ENCODE measurements around the gene JTB. TPM values are rescaled to one million over a fixed set of nuclear protein-coding genes. Genes with fewer than 3 reads are reported as not detected.

JTB gene
- total RNA-seq, 2 experiments from 2014 or later: 124 to 178 TPM

DNA sequence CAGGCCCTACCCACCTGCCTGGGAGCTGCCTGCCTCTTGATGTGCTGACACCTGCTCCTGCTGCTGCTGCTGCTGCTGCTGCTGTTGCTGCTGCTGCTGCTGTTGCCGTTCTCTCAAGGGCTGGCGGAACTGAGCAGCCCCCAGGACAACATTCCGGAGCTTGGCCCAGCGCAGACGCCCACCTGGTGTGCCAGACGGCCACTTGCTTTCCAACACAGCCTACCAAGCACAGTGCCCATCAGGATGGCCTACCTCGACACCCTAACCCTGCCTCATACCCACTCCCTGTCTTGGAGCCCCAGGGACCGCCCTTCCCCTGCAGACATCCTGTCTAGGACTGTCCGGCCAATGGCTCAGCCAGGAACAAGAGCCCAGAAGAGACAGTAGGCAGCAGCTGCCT lies 42.7 kb downstream of the JTB start:
- TF ChIP-seq EZH2phosphoT487 (IDR thresholded peaks at IDR 0.05; ENCODE audit: borderline replicate concordance, low read depth, low read length): no peak
- TF ChIP-seq, protein P1, sequence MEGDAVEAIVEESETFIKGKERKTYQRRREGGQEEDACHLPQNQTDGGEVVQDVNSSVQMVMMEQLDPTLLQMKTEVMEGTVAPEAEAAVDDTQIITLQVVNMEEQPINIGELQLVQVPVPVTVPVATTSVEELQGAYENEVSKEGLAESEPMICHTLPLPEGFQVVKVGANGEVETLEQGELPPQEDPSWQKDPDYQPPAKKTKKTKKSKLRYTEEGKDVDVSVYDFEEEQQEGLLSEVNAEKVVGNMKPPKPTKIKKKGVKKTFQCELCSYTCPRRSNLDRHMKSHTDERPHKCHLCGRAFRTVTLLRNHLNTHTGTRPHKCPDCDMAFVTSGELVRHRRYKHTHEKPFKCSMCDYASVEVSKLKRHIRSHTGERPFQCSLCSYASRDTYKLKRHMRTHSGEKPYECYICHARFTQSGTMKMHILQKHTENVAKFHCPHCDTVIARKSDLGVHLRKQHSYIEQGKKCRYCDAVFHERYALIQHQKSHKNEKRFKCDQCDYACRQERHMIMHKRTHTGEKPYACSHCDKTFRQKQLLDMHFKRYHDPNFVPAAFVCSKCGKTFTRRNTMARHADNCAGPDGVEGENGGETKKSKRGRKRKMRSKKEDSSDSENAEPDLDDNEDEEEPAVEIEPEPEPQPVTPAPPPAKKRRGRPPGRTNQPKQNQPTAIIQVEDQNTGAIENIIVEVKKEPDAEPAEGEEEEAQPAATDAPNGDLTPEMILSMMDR (conservative IDR thresholded peaks at IDR 0.05; ENCODE audit: low read length): no peak
- Histone ChIP-seq H3K79me2 (ENCODE audit: insufficient read depth, low read depth, low read length) (no peaks in the 10 kb centered on the region), H3K4me2 (ENCODE audit: low read length) (no peak overlapping the region), H3K9me2 (ENCODE audit: insufficient read depth, low read length) (no peaks in the 10 kb centered on the region), H4K20me1 (ENCODE audit: insufficient read depth, low read length) (no peaks in the 10 kb centered on the region), H3K27ac (ENCODE audit: low read depth, low read length, poor library complexity, severe bottlenecking) (no peak overlapping the region), H3K9me3 (ENCODE audit: low read length) (no peaks in the 10 kb centered on the region), H3K4me3 (ENCODE audit: low read depth, low read length, poor library complexity, severe bottlenecking) (no peak overlapping the region), H2AFZ (ENCODE audit: low read length) (no peak overlapping the region), H3K36me3 (ENCODE audit: insufficient read depth, low read length) (peaks cover 85% of the 10 kb centered on the region), H3K4me1 (ENCODE audit: insufficient read depth, low read length, poor library complexity, severe bottlenecking) (no peaks in the 10 kb centered on the region)
- POLR2A ChIA-PET: no interaction called here
- CTCF ChIA-PET (ENCODE audit: unreplicated experiment): no interaction called here
- intact Hi-C loops (cut with micrococcal nuclease; ENCODE audit: unreplicated experiment): no loop called here
- BruUV-seq (replicated peaks): no TSS peak
- no peak for DNase-seq (ENCODE audit: low spot score)

DNA sequence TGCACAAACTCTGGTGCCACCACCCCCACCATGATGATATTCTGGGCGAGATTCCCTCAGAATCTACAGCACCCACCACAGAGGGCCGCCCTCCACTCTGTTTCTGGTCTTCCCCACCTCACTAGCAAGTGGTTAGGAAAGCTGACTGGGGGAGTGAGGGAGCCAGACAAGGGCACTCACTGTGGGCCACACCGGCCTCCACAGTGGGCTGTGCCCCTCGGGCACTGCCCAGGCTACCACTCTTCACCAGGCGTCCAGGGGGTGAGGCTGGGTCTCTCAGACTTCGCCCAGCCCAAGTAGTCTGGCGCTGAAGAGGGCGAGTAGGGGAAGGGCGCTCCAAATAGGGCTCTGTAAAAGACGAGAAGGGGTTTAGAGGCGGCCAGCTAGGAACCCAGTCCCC lies 43.5 kb downstream of the JTB start:
- POLR2A ChIA-PET: no interaction called here
- H3K4me3 ChIP-seq (ENCODE audit: low read depth, low read length, poor library complexity, severe bottlenecking): no peak overlapping the region
- no peaks in the 10 kb centered on the region for H3K9me3 ChIP-seq (ENCODE audit: low read length)
- no peaks in the 10 kb centered on the region for H3K9me2 ChIP-seq (ENCODE audit: insufficient read depth, low read length)
- no peaks in the 10 kb centered on the region for H3K4me1 ChIP-seq (ENCODE audit: insufficient read depth, low read length, poor library complexity, severe bottlenecking)
- no peak for TF ChIP-seq EZH2phosphoT487 (IDR thresholded peaks at IDR 0.05; ENCODE audit: borderline replicate concordance, low read depth, low read length)
- TF ChIP-seq, protein P1 (conservative IDR thresholded peaks at IDR 0.05; ENCODE audit: low read length): no peak
- no peak overlapping the region for H3K27ac ChIP-seq (ENCODE audit: low read depth, low read length, poor library complexity, severe bottlenecking)
- no peak overlapping the region for H2AFZ ChIP-seq (ENCODE audit: low read length)
- no TSS peak for BruUV-seq (replicated peaks)
- CTCF ChIA-PET (ENCODE audit: unreplicated experiment): no interaction called here
- H3K36me3 ChIP-seq (ENCODE audit: insufficient read depth, low read length): peaks cover 85% of the 10 kb centered on the region
- H4K20me1 ChIP-seq (ENCODE audit: insufficient read depth, low read length): no peaks in the 10 kb centered on the region
- no peak overlapping the region for H3K4me2 ChIP-seq (ENCODE audit: low read length)
- no peak for DNase-seq (ENCODE audit: low spot score)
- H3K79me2 ChIP-seq (ENCODE audit: insufficient read depth, low read depth, low read length): no peaks in the 10 kb centered on the region
- intact Hi-C loops (cut with micrococcal nuclease; ENCODE audit: unreplicated experiment): no loop called here

GRCh38 chr1:153933430-153933829 lies 44.0 kb downstream of the JTB start:
- BruUV-seq (replicated peaks): no TSS peak
- Histone ChIP-seq H3K9me2 (ENCODE audit: insufficient read depth, low read length) (no peaks in the 10 kb centered on the region), H3K79me2 (ENCODE audit: insufficient read depth, low read depth, low read length) (no peaks in the 10 kb centered on the region), H3K27ac (ENCODE audit: low read depth, low read length, poor library complexity, severe bottlenecking) (no peak overlapping the region), H3K4me3 (ENCODE audit: low read depth, low read length, poor library complexity, severe bottlenecking) (no peak overlapping the region), H3K36me3 (ENCODE audit: insufficient read depth, low read length) (peaks cover 85% of the 10 kb centered on the region), H3K9me3 (ENCODE audit: low read length) (no peaks in the 10 kb centered on the region), H3K4me1 (ENCODE audit: insufficient read depth, low read length, poor library complexity, severe bottlenecking) (no peaks in the 10 kb centered on the region), H4K20me1 (ENCODE audit: insufficient read depth, low read length) (no peaks in the 10 kb centered on the region), H2AFZ (ENCODE audit: low read length) (no peak overlapping the region), H3K4me2 (ENCODE audit: low read length) (no peak overlapping the region)
- ChIA-PET POLR2A (no interaction called here), CTCF (ENCODE audit: unreplicated experiment) (no interaction called here)
- no peak for TF ChIP-seq EZH2phosphoT487 (IDR thresholded peaks at IDR 0.05; ENCODE audit: borderline replicate concordance, low read depth, low read length)
- TF ChIP-seq, protein P1 (conservative IDR thresholded peaks at IDR 0.05; ENCODE audit: low read length): no peak
- DNase-seq (ENCODE audit: low spot score): no peak
- intact Hi-C loops (cut with micrococcal nuclease; ENCODE audit: unreplicated experiment): no loop called here

Measured in OCI-LY7 (cell line).